Measurements from ENCODE around the gene TNFRSF18.

DNA sequence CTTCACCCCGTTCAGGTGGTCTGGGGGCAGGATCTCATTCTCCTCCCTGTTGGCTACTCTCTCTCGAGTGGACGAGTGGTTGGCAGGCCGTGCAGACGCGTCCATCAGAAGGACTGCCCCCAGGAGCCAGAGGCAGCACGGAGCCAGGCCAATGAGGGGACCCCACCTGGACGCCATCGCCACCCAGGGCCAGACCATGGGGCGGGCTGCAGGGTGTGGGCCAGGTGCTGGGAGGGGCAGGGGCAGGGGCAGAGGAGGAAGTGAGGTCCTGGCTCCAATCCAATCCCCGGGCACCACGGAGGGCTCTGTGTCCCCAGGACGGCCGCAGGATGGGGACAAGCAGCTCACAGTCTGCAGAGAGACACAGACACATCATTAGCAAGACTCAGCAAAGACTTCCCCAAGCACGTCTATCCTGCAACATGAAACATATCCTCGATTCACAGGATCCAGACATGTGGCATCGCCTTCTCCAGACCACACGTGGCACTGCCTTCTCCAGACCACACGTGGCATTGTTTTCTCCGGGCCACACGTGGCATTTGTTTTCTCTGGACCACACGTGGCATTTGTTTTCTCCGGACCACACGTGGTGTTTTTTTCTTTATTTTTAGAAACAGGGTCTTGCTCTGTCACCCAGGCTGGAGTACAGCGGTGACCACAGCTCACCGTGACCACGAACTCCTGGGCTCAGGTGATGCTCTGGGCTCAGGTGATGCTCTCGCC, 22.4 kb upstream of the TNFRSF18 start:
- no peak for TF ChIP-seq POLR2AphosphoS5 (IDR thresholded peaks at IDR 0.05; ENCODE audit: low read depth, low read length)
- no peak for TF ChIP-seq POLR2A (IDR thresholded peaks at IDR 0.05; ENCODE audit: low read depth, low read length)

All from GM12892 (cell line).